Effector memory CD4-positive, alpha-beta T cell (primary cell): ENCODE measurements around the gene CRYGS.

Experiments
- DNase-seq, 3 donors: peaks; one replicate each; pipeline ENCODE4 v3.0.0-alpha.2; 2020
- H3K27ac ChIP-seq: 2 replicates; pipeline ENCODE4 v1.7.0; 2013; ENCODE audit warnings: mild to moderate bottlenecking, low read length, moderate library complexity; ENCODE audit not compliant: insufficient read depth, poor library complexity, severe bottlenecking
- H3K27me3 ChIP-seq: replicated peaks from 2 replicates; pipeline ENCODE4 v1.7.0; 2013; ENCODE audit warnings: mild to moderate bottlenecking, low read length; ENCODE audit not compliant: insufficient read depth, control insufficient read depth, poor library complexity, severe bottlenecking
- H3K36me3 ChIP-seq: 2 replicates; pipeline ENCODE4 v1.7.0; 2013; ENCODE audit warnings: mild to moderate bottlenecking, low read length, moderate library complexity; ENCODE audit not compliant: control insufficient read depth, insufficient read depth
- H3K4me1 ChIP-seq: 2 replicates; pipeline ENCODE4 v1.7.0; 2013; ENCODE audit warnings: low read length, mild to moderate bottlenecking; ENCODE audit not compliant: control insufficient read depth, insufficient read depth, poor library complexity, severe bottlenecking
- H3K4me3 ChIP-seq: 2 replicates; pipeline ENCODE4 v1.7.0; 2013; ENCODE audit warnings: low read length, low read depth, mild to moderate bottlenecking; ENCODE audit not compliant: insufficient read depth, poor library complexity, severe bottlenecking
- H3K9me3 ChIP-seq: 2 replicates; pipeline ENCODE4 v1.7.0; 2013; ENCODE audit warnings: mild to moderate bottlenecking, low read length, moderate library complexity; ENCODE audit not compliant: control insufficient read depth

CRYGS gene

DNA sequence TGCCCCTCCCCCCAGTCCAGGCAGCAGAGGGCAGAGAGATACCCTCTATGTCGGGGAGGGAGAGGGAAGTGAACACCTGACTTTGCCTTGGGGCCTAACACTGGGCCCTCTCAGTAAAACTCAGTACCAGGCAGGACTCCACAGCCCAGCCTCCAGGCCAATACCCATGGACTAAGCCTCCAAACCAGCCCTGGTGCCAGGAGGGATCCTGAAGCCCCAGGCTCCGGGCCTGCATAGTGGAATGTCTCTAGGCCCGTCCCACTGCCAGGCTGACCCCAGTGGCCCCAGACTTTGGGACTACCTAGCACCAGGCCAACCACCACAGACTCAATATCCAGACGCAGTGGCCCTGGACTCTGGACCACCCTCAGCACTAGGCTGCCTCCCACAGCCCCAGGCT lies 46.6 kb downstream of the CRYGS start:
- no peaks in the 10 kb centered on the region for H3K36me3 ChIP-seq
- H3K4me3 ChIP-seq: no peak overlapping the region
- no peaks in the 10 kb centered on the region for H3K27me3 ChIP-seq

DNA sequence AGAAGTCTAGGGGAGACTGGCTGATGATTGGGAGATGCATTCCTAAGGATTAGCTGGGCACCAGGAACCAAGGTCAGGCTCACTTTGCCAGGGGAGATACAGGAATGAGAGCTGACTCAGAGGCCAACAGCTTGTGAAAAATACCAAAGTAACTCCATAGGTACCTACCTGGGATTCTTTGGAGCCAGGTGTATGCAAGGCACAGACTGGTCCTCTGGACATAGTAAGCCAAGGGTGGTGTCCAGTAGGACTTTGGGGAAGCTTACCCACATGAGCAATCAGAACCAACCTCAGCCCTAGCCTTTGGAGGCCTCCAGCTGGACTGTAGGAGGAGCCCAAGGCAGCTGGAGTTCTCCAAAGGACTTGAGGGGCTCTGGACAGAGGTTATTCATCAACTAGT lies 47.5 kb downstream of the CRYGS start:
- H3K4me3 ChIP-seq: no peak overlapping the region
- no peak for DNase-seq
- H3K36me3 ChIP-seq: no peaks in the 10 kb centered on the region
- no peaks in the 10 kb centered on the region for H3K27me3 ChIP-seq
- H3K9me3 ChIP-seq: no peaks in the 10 kb centered on the region
- no peak overlapping the region for H3K27ac ChIP-seq
- H3K4me1 ChIP-seq: no peaks in the 10 kb centered on the region

More for the DNA sequence above, 46.6 kb downstream of the CRYGS start:
- Histone ChIP-seq H3K27ac (no peak overlapping the region), H3K9me3 (no peaks in the 10 kb centered on the region), H3K4me1 (no peaks in the 10 kb centered on the region)
- no peak for DNase-seq

DNA sequence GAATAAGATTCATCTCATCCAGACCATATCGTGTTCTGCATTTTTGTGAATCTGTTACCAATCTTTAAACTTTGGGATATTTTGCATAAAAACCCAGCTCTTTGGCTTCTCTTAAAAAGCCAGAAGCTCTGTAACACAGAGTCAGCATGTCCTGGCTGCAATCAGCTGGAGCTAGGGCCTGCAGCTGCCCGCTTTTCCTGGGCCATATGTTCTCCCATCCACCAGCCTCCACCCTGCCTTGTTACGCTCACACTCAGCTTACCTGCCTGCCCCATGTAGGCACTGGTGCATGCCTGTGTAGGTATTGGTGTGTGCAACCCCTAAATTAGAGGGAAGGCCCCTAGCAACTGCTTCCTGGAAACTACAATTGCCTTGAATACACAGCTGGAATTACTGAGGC lies 48.2 kb downstream of the CRYGS start:
- Histone ChIP-seq H3K9me3 (no peaks in the 10 kb centered on the region), H3K4me1 (no peaks in the 10 kb centered on the region), H3K4me3 (no peak overlapping the region), H3K27ac (no peak overlapping the region), H3K36me3 (no peaks in the 10 kb centered on the region), H3K27me3 (no peaks in the 10 kb centered on the region)
- DNase-seq: no peak

DNA sequence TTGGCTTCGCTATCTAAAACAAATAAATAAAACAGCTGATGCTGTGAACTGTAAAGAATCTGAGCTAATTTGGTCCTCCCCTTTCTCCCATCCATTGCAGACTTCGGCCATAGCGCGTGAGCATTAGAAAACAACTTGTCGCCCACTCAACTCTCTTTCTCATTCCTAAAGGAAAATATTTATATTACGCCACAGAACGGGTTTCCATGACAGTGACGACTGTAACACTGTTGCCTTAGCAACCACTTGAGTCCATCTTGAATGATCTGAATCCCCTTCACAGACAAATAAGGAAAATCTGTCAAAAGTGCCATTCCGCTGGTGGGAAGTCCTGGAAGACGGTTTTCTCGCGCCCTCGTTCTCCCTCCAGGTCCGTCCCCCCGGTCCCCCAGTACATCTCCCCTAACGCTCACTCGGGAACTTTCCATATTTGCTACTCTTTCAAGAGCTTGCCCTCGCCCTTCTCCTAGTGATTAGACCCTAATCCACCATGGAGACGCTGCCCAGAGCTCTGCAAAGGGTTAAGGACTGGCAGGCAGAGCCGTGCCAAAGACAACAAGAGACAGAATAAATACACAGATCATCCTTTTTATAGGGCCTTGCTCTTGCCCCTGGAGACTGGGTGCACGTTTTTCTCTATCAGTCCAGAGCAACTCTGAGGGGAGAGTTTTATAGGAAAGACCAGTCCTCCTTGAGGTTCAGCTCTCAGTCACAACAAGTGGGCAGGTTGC lies 50.5 kb downstream of the CRYGS start:
- DNase-seq: no peak
- H3K27me3 ChIP-seq: no peaks in the 10 kb centered on the region

DNA sequence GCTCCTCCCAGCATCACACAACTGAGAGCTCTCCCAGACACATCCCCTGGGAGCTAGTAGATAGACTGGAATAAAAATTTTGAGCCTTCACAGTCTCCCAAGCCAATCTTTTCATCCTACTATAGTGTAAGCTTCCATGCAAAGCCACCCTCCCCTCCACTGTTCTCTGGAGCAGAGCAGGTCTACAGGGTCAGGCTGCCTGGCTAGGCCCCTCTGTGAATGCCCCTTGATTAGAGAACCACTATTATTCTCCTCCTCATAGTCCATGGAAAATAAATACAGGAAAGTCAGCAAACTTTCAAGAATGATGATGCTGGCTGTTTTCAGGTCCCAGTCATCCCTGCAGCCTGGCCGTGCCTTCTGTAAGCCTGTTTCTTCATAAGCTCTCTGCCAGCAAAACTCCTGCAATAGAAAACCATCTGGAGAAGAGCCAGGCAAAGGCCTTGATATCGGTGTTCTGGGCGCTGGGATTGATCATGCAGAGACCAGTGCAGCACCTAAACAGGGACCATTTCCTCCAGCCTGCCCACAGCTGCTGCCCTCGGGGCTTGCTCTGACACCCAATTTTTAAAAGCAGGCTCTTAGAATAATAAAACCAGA lies 51.7 kb downstream of the CRYGS start:
- Histone ChIP-seq H3K4me3 (no peak overlapping the region), H3K9me3 (no peaks in the 10 kb centered on the region), H3K4me1 (no peaks in the 10 kb centered on the region), H3K36me3 (no peaks in the 10 kb centered on the region), H3K27me3 (no peaks in the 10 kb centered on the region), H3K27ac (no peak overlapping the region)
- no peak for DNase-seq

More for the DNA sequence above, 50.5 kb downstream of the CRYGS start:
- Histone ChIP-seq H3K27ac (no peak overlapping the region), H3K36me3 (no peaks in the 10 kb centered on the region), H3K4me1 (no peaks in the 10 kb centered on the region), H3K4me3 (no peak overlapping the region), H3K9me3 (no peaks in the 10 kb centered on the region)

DNA sequence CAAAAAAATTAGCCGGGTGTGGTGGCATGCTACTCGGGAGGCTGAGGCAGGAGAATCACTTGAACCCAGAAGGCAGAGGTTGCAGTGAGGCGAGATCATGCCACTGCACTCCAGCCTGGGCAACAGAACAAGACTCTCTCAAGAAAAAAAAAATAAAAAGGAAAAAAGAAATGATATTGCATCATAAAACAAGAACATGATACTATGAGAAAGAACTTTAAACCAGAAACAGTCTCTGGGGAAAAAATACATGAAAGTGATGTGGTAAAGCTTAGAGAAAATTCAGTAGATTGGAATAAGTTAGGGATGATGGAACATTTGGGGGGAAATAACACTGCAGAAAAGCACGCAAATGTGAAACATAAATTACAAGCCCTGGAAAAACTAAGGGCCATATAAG lies 54.7 kb downstream of the CRYGS start:
- Histone ChIP-seq H3K36me3 (no peaks in the 10 kb centered on the region), H3K4me3 (no peak overlapping the region), H3K27ac (no peak overlapping the region), H3K27me3 (no peaks in the 10 kb centered on the region), H3K4me1 (no peaks in the 10 kb centered on the region), H3K9me3 (no peaks in the 10 kb centered on the region)
- no peak for DNase-seq
